ENCODE results near the gene PTPRN2.

- TF ChIP-seq CTCF (IDR thresholded peaks at IDR 0.05): no peak
- TF ChIP-seq ZFX (IDR thresholded peaks at IDR 0.05; ENCODE audit: borderline replicate concordance): no peak
Observed at GRCh38 chr7:157593541-157593940, 994.1 kb downstream of the PTPRN2 start.
